Effector memory CD8-positive, alpha-beta T cell (primary cell): Measurements from ENCODE around the gene NT5C2.
A peak's percentile ranks its signal among the peaks of the same experiment; 100 is the strongest.
"Not testable (repeated sequence)": the region's sequence is repeated elsewhere in the genome, so short reads cannot be mapped to it uniquely, and the experiment has no call there.

Experiments
- ATAC-seq: fragments of 150-1000 bp; cut with Tn5 transposase; replicated peaks from 2 replicates; pipeline ENCODE4 v1.10.0; 2021; ENCODE audit warnings: mild to moderate bottlenecking, moderate library complexity
- DNase-seq, 3 experiments: peaks; one replicate each; pipeline ENCODE4 v3.0.0; 2021
- H3K27ac Mint-ChIP-seq, 2 donors: one replicate each; pipeline ENCODE4 v1.8.0; 2022; ENCODE audit warnings: mild to moderate bottlenecking in 2 of 2, mixed read lengths in 2 of 2, moderate library complexity in 2 of 2
- H3K27me3 Mint-ChIP-seq, 2 donors: one replicate each; pipeline ENCODE4 v1.8.0; 2022; ENCODE audit warnings: mixed read lengths in 2 of 2
- H3K36me3 Mint-ChIP-seq: one replicate; pipeline ENCODE4 v1.8.0; 2022; ENCODE audit warnings: mild to moderate bottlenecking, moderate library complexity, mixed read lengths; ENCODE audit not compliant: insufficient read depth
- H3K4me1 Mint-ChIP-seq, 2 donors: one replicate each; pipeline ENCODE4 v1.8.0; 2022; ENCODE audit warnings: low read depth in 2 of 2, mixed read lengths in 2 of 2
- H3K4me3 Mint-ChIP-seq, 2 donors: one replicate each; pipeline ENCODE4 v1.8.0; 2022; ENCODE audit warnings: mild to moderate bottlenecking in 2 of 2, mixed read lengths in 2 of 2, moderate library complexity in 2 of 2
- H3K9me3 Mint-ChIP-seq, 2 donors: one replicate each; pipeline ENCODE4 v1.8.0; 2022; ENCODE audit warnings: mixed read lengths in 2 of 2

Gene NT5C2

DNA sequence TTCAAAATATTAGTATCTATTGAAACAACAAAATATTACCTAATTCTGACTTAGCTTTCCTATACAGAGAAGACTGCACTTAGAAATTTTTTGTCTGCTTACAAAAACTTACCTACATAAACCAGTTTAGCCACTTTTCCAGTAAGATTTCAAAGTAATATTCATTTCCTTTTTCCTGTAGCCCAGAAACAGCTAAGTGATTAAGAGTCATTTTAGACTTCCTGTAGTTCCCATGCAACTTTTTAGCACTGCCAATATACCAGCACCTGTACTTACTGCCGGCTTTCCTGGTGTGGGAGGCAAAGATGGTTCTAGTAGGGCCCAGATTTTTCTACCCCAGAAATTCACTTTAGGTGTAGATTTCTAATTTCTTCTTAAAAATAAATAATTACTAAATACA, 21.8 kb downstream of the NT5C2 start:
- Mint-ChIP-seq H3K9me3 (no peaks in the 10 kb centered on the region), H3K27me3 (no peaks in the 10 kb centered on the region), H3K4me3 (no peak overlapping the region), H3K27ac (no peak overlapping the region), H3K4me1 (peaks cover under 1 to 2% of the 10 kb centered on the region in 2 donors), H3K36me3 (peaks cover 51% of the 10 kb centered on the region)
- ATAC-seq = no peak
- no peak for DNase-seq

DNA sequence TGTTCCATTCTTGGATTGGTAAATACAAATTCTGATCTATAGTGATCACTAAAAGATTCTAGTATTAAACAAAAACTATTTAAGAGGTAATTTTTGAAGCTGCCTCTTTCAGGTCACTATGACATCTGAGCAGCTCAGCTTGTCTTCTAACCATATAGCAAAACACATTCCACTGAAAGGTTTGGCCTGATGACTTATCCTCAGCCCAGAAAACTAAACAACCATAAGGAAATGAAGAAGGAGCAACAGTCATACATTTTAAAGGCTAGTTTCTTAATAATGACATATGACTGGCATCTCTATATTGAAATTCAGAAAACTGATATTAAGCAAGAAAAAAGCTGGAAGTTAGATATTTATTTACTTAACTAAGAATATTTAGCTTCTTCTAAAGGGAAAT, 24.6 kb downstream of the NT5C2 start:
- peak overlapping the region in 1 of 2 donors; percentile 46 for H3K27ac Mint-ChIP-seq
- H3K4me1 Mint-ChIP-seq = no peaks in the 10 kb centered on the region
- no peak for ATAC-seq
- no peak overlapping the region for H3K4me3 Mint-ChIP-seq
- DNase-seq = no peak
- peaks cover 47% of the 10 kb centered on the region for H3K36me3 Mint-ChIP-seq
- H3K9me3 Mint-ChIP-seq = no peaks in the 10 kb centered on the region
- H3K27me3 Mint-ChIP-seq = no peaks in the 10 kb centered on the region

DNA sequence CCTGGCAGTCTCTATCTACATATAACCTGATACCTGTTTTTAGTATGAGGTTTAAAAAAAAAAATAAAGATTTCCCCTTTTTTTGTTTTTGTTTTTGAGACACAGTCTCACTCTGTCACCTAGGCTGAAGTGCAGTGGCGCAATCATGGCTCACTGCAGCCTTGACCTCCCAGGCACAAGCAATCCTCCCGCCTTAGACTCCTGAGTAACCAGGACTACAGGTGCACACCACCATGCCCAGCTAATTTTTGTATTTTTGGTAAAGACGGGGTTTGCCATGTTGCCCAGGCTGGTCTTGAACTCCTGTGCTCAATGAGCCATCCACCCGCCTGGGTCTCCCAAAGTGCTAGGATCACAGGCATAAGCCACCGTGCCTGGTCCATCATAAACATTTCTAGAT, 25.5 kb downstream of the NT5C2 start:
- not testable (repeated sequence) for ATAC-seq, DNase-seq, H3K4me1 Mint-ChIP-seq, H3K4me3 Mint-ChIP-seq, H3K9me3 Mint-ChIP-seq, H3K27me3 Mint-ChIP-seq
- Mint-ChIP-seq H3K27ac (peak overlapping the region in 1 of 2 donors; percentile 44), H3K36me3 (peaks cover 38% of the 10 kb centered on the region)

DNA sequence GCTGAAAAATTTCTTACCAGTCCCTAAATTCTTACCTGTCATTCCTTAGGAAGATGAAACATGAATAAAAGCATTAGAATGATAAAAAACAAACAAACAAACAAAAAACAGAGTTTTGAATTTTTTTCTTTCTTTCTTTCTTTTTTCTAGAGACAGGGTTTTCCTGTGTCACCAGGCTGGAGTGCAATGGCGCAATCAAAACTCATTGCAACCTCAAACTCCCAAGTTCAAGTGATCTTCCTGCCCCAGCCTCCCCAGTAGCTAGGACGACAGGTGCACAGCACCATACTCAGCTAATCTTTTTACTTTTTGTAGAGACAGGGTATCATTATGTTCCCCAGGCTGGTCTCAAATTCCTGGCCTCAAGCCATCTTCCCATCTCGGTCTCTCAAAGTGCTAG, 26.5 kb downstream of the NT5C2 start:
- H3K4me3 Mint-ChIP-seq = no peak overlapping the region
- H3K36me3 Mint-ChIP-seq = peaks cover 29% of the 10 kb centered on the region
- DNase-seq (no peak), ATAC-seq (no peak)
- no peak overlapping the region for H3K27ac Mint-ChIP-seq
- no peaks in the 10 kb centered on the region for H3K27me3 Mint-ChIP-seq
- no peaks in the 10 kb centered on the region for H3K9me3 Mint-ChIP-seq
- peaks cover 0 to 3% of the 10 kb centered on the region in 2 donors for H3K4me1 Mint-ChIP-seq

GRCh38 chr10:103163766-103164403, 29.2 kb downstream of the NT5C2 start:
- H3K4me3 Mint-ChIP-seq, H3K27ac Mint-ChIP-seq, DNase-seq, H3K9me3 Mint-ChIP-seq, H3K27me3 Mint-ChIP-seq, ATAC-seq: not testable (repeated sequence)
- H3K36me3 Mint-ChIP-seq = peaks cover 19% of the 10 kb centered on the region
- H3K4me1 Mint-ChIP-seq = peaks cover 0 to 20% of the 10 kb centered on the region in 2 donors

DNA sequence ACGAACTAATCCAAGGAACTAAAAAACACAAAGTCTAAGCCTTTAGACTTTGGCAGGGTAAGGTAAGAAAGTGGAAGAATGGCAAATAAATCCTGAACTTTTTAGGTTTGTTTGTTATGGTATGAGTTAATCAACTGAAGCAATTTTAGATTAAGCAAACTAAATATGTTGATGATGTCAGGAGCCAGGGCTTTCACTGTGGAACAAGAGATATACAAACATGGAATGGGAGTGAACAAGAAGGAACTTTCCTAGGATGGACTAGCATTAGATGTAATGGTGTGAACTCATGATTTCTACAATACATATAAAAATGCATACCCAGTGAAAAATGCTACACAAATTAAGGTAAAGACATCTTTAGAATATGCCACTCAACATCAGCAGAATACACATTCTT, 35.8 kb downstream of the NT5C2 start:
- Mint-ChIP-seq H3K9me3 (no peaks in the 10 kb centered on the region), H3K27ac (no peak overlapping the region), H3K27me3 (no peaks in the 10 kb centered on the region), H3K36me3 (peaks cover 11% of the 10 kb centered on the region), H3K4me1 (peaks cover 9 to 33% of the 10 kb centered on the region in 2 donors), H3K4me3 (no peak overlapping the region)
- no peak for ATAC-seq
- no peak for DNase-seq

DNA sequence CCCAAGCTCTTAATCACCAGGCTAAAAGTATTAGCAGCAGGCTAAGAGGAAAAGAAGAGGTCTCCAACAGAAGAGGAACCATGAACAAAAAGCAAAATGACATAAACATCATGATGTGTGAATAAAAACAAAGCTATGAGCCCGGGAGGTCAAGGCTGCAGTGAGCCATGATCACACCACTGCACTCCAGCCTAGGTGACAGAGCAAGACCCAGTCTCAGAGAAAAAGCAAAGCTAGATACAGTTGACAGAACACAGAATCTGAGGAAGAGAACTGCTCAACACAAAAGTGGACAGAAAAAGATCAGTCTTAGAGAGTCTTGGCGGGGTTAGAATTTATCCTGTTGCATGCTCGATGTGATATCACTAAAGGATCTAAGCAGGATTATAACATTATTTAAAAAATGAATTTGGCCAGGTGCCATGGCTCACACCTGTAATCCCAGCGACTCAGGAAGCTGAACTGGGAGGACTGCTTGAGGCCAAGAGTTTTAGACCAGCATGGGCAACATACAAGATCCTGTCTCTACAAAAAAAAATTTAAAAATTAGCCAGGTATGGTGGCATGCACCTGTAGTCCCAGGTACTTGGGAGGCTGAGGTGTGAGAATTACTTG, 37.5 kb downstream of the NT5C2 start:
- peak overlapping the region in 1 of 2 donors; percentile 83 for H3K27ac Mint-ChIP-seq
- no peak overlapping the region for H3K4me3 Mint-ChIP-seq
- H3K36me3 Mint-ChIP-seq = peaks cover 20% of the 10 kb centered on the region
- H3K27me3 Mint-ChIP-seq = no peaks in the 10 kb centered on the region
- ATAC-seq (no peak), DNase-seq (no peak)
- H3K9me3 Mint-ChIP-seq = no peaks in the 10 kb centered on the region
- peaks cover 9 to 26% of the 10 kb centered on the region in 2 donors for H3K4me1 Mint-ChIP-seq

- H3K36me3 Mint-ChIP-seq = peaks cover 21% of the 10 kb centered on the region
Observed at GRCh38 chr10:103154521-103155299, 38.4 kb downstream of the NT5C2 start.

GRCh38 chr10:103153302-103154197, 39.5 kb downstream of the NT5C2 start:
- DNase-seq (no peak), ATAC-seq (no peak)
- Mint-ChIP-seq H3K27ac (peak overlapping the region in 1 of 2 donors; percentile 13), H3K9me3 (no peaks in the 10 kb centered on the region), H3K4me1 (peaks cover 10 to 11% of the 10 kb centered on the region in 2 donors), H3K27me3 (no peaks in the 10 kb centered on the region), H3K4me3 (no peak overlapping the region), H3K36me3 (peaks cover 21% of the 10 kb centered on the region)

More at GRCh38 chr10:103154521-103155299, 38.4 kb downstream of the NT5C2 start:
- Mint-ChIP-seq H3K4me1 (peaks cover 11 to 20% of the 10 kb centered on the region in 2 donors), H3K27ac (peak overlapping the region in 1 of 2 donors; percentile 83), H3K27me3 (no peaks in the 10 kb centered on the region), H3K9me3 (no peaks in the 10 kb centered on the region), H3K4me3 (no peak overlapping the region)
- DNase-seq (no peak), ATAC-seq (no peak)

GRCh38 chr10:103149991-103150622, 43.0 kb downstream of the NT5C2 start:
- peaks cover 15% of the 10 kb centered on the region for H3K36me3 Mint-ChIP-seq

DNA sequence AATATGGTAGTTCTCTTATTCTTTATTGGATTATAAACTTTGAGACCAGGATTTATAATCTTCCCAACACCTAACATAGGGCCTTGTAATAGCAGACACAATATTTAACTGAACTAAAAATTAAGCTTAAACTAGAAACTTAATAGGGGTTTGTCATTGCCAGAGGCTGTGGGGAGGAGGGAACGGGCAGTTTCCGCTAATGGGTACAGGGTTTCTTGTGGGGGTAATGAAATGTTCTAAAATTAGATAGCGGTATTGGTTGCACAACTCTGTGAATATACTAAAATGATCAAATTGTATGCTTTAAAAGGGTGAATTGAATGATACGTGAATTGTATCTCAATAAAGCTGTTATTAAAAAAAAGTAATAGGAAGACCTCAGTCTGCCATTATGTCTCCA, 45.4 kb downstream of the NT5C2 start:
- no peak overlapping the region for H3K4me3 Mint-ChIP-seq
- no peak for ATAC-seq
- H3K27ac Mint-ChIP-seq = peak overlapping the region in 1 of 2 donors; percentile 65
- no peaks in the 10 kb centered on the region for H3K9me3 Mint-ChIP-seq
- no peaks in the 10 kb centered on the region for H3K27me3 Mint-ChIP-seq
- DNase-seq = no peak
- peaks cover 7 to 11% of the 10 kb centered on the region in 2 donors for H3K4me1 Mint-ChIP-seq
- H3K36me3 Mint-ChIP-seq = peaks cover 20% of the 10 kb centered on the region

More at GRCh38 chr10:103149991-103150622, 43.0 kb downstream of the NT5C2 start:
- DNase-seq (no peak), ATAC-seq (no peak)
- Mint-ChIP-seq H3K4me3 (no peak overlapping the region), H3K27ac (no peak overlapping the region), H3K27me3 (no peaks in the 10 kb centered on the region), H3K9me3 (no peaks in the 10 kb centered on the region), H3K4me1 (peaks cover 6 to 11% of the 10 kb centered on the region in 2 donors)

DNA sequence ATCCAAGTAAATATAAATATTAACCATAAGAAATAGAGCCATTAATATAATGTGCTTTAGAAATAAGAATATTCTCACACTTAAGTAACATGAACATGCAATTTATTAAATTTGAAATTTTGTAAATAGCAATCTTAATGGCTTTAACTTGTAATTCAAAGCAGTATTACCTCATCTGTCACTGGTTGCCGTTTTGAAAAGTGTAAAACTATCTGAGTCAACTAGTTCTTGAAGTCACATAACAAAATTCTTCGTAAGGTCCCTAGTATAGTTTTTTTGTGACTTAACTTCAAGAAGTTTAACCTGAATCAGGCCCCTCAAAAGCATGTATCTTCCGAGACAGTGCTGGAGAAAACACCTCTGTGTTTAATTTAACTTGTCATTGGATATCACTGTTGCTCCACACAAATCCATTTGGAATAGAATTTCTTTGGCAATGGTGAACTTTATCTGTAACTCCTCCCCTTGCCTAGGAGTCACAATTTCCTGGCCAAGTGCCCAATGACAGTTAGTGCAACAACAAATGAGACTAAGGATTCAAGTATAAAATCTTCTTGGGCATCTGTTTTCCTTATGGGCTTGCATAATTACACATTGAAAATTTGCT, 47.1 kb downstream of the NT5C2 start:
- H3K9me3 Mint-ChIP-seq = no peaks in the 10 kb centered on the region
- peaks cover 19% of the 10 kb centered on the region for H3K36me3 Mint-ChIP-seq
- no peak for DNase-seq
- H3K27ac Mint-ChIP-seq = no peak overlapping the region
- no peak for ATAC-seq
- peaks cover 7 to 15% of the 10 kb centered on the region in 2 donors for H3K4me1 Mint-ChIP-seq
- H3K27me3 Mint-ChIP-seq = no peaks in the 10 kb centered on the region
- no peak overlapping the region for H3K4me3 Mint-ChIP-seq
